SKM-1 (cell line): ENCODE data around the gene SLC29A3.

ENCODE experiments used
- DNase-seq: peaks from one replicate; lab custom pipeline; 2025; ENCODE audit not compliant: unreplicated experiment; lab: John Stamatoyannopoulos, UW

The SLC29A3 gene

GRCh38 chr10:71408436-71409225 lies 89.6 kb downstream of the SLC29A3 start:
- no peak for DNase-seq

GRCh38 chr10:71409516-71410104 lies 90.6 kb downstream of the SLC29A3 start:
- no peak for DNase-seq
